GM19099 (cell line): Measurements from ENCODE around the gene FOXD4L3.
"Not testable (repeated sequence)": the region's sequence is repeated elsewhere in the genome, so short reads cannot be mapped to it uniquely, and the experiment has no call there.

Source experiments
- POLR2A ChIP-seq: IDR thresholded peaks from 3 replicates; pipeline ENCODE4 v1.6.1; 2011; ENCODE audit warnings: low read depth; ENCODE audit not compliant: insufficient read length; ENCODE audit errors: extremely low read depth

FOXD4L3 gene

DNA sequence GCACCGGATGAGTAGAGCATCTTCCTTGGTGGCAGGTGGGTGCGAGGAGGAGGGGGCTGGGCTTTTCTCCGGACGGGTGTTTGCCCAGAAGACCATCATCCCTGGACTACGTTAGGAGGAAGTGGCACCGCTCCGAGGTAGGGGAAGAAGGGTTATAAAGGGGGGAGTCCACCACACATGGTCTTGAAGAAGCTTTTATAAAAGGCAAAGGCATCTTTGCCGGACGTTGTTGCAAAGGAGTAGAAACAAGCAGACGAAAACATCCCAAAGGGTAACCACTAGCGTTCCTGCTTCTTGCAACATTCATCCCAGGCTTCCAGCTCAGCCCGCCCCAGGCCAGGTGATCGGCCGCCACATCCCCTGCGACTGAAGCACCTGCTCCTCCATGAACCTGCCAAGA is at the start of gene FOXD4L3:
TSS of gene FOXD4L3 (plus strand) at position 301 of the 400 bp plus-strand sequence. CDS start at position 386, 85 bp downstream.
- not testable (repeated sequence) for TF ChIP-seq POLR2A
